Measurements from ENCODE around the gene RPL23. TPM values are rescaled to one million over a fixed set of nuclear protein-coding genes. Genes with fewer than 3 reads are reported as not detected.

RPL23 gene
- total RNA-seq: 2,261 TPM

DNA sequence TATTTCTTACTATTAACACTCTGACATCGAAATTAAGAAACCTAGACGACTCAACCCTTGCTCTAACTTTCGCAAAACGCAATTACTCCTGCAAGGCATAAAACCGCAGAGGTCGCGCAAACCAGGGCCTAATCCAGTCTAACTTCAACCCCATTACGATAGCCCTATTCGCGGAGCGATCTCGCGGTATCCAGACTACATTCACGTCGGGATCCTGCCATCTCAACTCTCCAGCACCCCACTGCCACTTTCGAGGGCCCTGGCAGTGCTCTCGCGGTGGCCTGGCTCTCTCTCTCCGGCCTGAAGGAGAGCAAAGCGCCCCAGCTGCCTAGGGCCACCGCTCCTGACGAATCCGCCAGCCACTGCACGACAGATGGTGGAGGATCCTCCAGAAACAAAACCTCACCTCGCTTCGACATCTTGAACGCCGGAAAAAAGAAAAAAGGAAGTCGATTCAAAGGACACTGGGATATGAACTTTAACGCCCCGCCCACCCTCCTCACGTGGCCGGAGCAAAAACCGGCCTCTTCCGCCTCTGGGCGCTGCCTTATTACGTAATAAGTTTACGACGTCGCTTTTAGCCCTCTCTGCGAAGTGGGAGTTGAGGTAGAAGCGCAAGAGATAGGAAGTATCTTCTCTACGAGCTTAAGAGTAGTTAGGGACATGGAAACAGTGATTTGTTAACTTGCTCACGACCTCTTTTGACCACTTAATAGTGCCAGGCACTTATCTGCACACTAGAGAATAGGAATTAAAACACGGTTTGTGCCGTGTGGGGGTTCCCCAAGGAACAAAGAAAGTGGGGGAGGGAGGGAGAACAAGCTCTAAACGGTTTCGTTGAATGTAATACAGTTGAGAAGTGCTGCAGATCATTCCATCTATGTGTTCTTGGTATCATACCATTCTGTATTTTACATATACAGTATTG, at the start of gene RPL23:
RPL23 (minus strand) TSS at position 430 of the 928 bp plus-strand sequence; CDS start at position 419, 11 bp downstream.
- peak; percentile 95 for DNase-seq

DNA sequence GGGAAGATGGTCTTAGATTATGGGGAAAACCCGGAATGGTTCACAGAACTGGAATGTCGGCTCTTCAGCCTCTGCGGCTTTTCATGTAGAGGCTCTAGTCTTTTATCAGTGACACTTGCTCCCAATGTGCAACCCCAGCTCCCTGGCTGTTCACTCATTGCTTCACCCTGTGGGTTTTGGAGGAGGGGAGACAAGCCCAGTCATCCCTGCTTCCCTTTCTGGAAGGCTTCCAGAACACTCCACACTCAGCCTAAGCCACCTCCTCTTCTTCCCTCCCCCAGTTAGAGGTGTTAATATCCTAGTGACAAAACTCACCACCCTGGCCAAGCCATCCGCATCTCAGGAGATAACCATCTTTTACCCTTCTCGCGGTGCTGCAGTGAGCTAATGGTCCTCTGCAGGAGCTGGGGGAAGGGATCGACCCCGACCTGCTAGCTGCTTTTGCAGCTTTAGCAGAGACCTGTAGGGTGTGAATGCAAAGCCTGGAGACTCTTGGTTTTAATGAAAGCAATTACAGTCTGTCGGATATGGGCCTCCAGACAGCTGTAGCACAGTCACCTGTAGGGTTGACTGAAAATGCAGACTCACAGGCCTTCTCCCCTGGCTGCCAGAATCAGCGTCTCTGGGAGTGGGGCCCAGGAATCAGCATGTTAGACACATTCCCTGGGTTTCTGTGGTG, 47.6 kb upstream of the RPL23 start:
- no peak for DNase-seq

DNA sequence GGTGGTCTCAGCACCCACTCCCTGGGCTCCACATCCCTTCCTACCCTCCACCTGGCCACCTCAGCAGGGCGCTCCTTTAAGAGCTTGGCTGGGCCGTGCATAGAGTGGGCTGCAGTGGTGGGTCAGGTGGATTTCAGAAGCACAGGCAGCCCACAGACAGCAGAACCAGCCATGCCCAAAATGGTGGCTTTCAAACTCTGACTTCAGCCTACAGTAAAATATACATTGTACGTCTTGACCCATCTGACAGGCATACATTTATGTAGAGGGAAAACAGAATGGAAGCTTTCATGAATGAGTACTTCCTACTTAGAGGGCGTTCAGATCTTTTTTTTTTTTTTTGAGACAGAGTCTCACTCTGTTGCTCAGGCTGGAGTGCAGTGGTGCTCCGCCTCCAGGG, 45.9 kb upstream of the RPL23 start:
- no peak for DNase-seq

DNA sequence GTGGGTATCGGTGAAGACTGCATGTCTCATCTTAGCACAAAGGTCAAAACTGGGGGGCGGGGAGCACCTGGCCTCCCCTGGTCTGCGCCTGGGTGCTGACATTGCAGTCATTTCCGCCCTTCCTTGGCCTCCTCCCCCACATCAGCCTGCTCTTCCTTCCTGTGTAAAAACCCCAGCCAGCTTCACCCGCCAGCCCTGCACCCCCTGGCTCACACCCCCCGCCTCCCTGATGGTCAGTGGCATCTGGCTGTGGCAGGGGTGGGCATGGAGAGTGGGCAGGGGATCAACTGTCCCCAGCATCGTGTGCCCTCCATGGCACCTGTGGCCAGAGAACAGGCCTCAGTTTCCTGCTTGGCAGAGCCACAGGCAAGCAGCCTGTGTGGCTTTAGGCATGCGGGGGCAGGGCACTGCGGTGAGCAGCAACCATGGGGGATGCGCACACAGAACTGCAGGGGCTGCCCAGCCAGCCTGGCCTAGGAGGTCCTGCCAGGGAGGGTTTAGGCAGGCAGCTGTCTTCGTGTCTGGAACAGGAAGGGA, 45.4 kb upstream of the RPL23 start:
- DNase-seq: peak; percentile 16

DNA sequence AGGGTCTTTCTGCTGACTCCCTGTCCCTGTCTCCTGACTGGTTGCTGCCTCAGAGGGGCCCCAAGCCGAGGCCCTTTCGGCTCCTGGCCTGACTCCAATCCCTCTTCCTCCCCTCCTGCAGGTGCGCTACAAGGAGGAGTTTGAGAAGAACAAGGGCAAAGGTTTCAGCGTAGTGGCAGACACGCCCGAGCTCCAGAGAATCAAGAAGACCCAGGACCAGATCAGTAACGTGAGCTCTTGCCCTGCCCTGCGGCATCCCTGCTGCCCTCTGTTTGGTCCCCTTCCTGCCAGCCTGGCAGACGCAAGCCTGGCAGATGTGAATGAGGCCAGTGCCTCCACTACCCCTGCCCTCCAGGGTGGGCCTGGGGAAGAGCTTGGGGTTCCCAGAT, 44.8 kb upstream of the RPL23 start:
- DNase-seq: no peak

DNA sequence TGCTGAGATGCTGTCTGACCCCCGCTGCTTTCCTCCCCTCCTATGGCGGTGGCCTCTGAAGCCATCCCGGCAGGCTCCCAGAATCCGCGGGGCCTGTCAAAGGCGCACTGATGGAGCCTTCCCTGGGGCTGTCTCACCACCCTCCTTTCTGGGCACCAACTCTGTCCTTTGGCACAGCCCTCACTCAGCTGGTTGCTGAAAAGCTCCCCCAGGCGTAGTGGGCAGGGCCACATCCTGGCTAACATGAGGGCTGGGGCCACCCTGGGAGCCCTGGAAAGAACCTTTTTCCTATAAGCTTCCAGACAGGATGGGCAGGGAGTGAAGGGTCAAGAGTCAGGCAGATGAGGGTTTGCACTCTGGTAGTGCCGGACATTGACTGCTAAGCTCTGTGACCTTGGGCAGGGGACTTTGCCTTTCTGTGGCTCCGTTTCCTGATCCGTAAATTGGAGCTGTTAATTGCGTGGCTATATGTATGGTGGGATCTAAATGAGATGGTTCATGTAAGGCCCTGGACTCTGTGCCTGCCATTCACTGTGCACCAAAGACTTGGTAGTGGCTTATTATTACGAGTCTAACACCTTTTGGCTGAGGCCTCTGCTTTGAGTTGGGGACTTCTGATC, 44.3 kb upstream of the RPL23 start:
- no peak for DNase-seq

DNA sequence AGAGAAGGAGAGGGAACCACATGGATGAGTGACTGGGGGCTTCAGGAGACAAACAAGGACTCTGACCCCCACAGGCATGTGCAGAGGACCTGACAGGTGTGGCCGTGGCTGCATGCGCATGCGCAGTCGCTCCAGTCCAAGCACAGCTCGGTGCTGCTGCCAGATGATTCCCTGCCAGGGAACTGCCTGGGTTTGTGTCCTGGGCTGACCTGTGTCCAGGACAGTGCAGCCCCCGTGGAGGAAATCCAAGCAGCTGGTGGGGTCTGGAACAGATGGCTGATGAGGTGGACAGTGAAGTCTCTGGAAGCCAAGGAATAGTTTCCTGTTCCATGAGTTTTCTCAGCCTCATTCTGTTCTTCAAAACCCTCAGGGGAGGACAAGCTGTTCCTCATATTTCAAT, 43.7 kb upstream of the RPL23 start:
- DNase-seq: no peak

DNA sequence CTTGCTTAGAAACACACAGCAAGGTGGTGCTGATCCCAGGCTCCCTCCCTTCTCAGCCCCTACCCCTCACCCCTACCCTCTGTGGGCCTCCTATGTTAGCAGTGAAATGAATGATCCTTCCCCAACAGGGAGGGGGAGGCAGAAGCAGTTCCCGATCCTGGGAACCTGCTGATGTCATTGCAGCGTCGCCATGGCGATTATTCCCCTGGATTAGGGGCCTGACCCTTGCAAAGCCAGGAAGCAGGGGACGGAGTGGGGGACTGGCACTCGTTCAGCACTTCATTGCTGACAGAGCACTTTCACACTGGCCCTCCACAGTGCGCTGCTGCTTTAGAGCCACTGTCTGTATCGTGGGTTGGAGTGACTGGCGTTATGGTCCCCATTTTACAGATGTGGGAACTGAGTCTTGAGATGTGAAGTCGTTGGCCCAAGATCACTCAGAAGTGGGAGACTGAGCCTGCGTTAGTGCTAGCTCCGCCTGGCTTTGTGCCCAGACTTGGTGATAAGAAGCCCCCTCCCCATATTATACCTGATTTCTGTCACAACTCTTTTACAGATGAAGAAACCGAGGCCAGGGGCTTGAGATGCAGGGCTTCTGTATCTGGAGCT, 42.9 kb upstream of the RPL23 start:
- no peak for DNase-seq

DNA sequence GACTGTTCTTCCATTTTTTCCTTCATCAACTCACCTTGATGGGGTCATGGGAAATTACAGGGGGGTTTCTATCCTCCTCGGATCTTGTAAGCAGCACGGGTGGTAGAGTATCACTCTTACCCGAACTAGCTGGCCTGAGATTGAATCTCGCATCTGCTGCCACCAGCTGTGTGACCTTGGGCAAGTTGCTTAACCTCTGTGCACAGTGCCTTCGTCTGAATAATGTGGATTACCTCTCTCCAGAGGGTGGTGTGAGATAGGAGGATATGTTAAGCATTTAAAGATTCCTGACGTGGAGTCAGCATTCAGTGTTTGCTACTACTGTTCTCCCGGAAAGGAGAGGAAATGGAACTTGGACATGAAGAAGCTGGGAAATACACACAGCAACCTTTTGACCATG, 40.8 kb upstream of the RPL23 start:
- DNase-seq: no peak

DNA sequence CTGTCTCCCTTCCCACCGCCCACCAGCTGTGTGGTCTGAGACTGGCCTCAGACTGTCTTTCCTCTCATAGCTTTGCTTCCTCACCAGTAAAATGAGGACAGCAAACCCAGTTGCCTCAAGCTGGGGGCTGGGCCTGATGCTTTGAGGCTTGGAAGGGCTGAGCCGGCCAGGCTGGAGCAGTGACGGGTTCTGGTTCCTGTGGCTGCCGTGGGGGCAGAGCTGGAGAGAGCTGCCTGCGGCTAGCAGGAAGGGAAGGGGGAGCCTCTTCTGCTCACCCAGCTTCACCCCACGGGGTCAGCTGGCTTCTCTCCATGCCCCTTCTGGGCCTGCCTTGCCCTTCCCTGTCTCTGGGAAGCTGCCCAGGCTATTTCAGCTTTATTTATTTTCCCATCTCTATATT, 40.1 kb upstream of the RPL23 start:
- DNase-seq: no peak

DNA sequence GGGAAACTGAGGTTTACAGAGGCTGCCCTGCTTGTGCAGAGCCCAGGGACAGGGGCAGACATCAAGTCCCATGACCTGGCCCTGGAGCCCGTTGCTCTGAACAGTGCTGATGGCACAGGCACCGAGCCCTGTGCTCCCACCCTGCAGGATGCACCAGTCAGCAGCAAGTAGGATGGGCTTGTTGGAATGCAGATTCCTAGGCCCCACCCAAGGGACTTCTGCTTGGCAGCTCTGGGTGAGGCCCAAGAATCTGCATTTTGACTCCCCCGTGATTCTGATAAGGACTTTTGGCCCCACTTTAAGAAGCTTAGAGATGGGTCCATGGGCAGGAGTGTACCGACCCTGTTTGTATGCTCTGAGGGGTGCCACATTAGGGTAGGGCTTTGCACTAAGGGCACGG, 39.6 kb upstream of the RPL23 start:
- DNase-seq: no peak

DNA sequence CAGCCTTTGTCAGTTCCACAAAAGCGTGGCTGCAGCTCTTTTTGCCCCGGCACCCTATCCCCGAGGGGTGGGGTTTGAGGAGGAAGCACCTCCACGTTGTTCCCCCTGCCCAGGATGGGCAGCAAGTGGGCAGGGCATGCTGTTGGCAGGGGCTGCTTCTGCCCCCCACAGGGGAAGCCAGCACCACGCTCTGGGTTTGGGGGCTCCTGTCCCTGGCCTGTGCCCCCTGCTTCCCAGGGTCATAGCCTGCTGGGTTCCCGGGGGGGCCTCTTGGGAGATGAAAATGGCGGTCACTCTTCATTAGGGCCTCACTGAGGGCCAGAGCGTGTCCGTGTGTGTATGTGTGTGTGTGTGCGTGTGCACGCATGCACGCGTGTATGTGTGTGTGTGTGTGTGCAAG, 39.1 kb upstream of the RPL23 start:
- DNase-seq: no peak

DNA sequence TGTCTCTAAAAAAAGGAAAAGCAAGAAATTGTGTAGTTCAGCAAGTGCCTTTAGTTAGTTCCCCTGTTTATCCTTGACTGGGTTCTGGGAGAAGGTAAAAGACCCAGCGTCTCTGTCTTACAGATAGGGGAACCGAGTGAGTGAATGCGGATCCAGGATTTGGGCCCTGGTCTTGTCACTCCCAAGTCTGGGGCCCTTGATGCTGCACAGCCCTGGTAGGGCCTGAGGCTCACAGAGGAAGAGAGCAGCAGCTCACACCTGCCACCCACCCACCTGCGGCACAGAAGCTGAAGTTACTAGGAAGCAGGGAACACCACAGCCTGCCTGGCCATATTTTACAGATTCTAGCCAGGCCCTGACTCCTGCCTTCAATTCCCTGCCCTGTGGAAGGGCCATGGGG, 38.6 kb upstream of the RPL23 start:
- no peak for DNase-seq

DNA sequence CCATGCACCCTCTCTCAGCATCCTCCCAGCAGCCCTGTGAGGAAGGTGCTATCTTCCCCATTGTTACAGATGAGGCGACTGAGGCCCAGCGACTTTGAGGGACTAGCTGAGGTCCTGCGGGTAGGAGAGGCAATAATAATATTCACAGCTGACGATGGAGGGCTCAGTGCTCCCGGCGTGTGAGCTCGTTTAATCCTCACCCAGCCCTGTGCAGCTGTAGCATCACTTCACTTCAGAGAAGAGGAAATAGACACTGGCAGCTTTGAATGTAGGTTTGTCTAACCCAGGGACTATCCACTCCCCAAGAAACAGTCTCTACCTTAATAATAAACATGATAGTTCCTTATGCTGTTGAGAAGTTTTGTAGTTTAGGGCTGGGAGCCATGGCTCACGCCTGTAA, 37.9 kb upstream of the RPL23 start:
- DNase-seq: no peak

DNA sequence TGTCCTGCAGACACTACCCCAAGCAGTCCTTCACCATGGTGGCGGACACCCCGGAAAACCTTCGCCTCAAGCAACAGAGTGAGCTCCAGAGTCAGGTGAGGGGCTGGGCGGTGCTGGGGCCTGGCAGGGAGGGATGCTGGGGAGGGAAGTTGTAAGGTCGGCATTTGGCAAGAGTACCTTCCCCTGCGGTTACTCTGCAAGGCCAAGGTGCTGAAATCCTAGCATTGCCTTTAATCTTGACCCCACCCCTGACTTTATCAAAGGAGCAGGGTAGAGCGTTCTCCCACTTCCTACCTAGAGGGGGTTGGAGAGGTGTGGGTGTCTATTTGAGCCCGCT, 36.9 kb upstream of the RPL23 start:
- DNase-seq: no peak

DNA sequence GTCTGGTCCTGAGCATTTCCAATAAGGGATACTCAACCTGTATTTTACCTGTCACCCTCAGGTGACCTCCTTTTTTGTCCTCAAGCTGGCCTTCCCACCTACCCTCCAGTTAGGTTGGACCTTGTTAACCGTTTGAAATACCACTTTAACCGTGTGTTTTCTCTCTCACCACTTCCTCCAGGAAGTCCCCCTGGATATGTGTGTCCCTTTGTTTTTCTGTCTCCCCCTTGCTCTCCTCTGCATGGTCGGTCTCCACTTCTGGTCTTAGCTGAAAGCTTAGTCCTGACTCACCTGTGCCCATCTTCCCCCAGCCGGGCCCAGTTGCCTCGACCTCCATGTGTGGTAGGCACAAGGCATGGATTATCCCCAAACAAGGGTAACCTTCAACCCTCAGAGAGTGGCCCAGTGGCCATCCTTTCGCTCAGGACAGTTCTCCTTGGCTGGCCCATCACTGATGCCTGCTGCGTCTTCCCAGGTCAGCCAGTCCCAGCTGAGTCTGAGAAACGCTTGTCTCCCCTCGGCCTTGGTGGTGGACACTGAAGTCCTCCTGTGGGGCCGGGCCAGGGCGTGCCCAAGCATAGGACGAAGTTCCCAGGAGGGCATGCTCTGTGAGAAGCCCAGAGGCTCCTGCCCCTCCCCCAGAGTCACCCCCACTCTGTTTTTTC, 36.4 kb upstream of the RPL23 start:
- DNase-seq: no peak

DNA sequence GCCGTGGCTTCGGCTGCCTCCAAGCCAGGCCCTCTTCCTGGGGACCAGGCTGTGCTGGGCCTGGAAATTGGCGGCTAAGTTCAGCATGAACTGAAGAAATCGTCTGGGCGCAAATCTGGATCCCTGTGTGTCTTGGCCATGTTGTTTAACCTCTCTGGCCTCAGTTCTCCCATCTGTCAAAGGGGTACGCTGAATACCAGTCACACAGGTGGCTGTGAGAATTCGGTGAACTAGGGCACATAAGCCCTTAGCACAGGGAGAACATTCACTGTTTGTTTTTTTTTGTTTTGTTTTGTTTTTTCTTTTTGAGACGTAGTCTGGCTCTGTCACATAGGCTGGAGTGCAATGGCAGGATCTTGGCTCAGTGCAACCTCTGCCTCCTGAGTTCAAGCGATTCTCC, 35.3 kb upstream of the RPL23 start:
- DNase-seq: no peak

DNA sequence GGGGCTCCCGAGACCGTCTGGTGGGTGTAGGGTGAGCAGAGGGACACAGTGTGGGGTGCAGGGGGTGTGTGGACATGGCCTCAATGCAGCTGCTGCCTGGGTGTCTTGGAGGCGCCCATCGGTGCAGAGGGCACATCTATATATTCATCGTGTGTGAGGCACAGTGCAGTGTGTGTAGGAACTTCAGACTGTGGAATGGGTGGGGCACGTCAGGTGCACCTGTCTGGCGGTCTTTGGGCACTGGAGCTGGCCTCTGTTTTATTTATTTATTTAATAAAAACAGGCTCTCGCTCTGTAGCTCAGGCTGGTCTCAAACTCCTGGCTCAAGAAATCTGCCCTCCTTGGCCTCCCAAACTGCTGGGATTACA, 33.1 kb upstream of the RPL23 start:
- DNase-seq: no peak

DNA sequence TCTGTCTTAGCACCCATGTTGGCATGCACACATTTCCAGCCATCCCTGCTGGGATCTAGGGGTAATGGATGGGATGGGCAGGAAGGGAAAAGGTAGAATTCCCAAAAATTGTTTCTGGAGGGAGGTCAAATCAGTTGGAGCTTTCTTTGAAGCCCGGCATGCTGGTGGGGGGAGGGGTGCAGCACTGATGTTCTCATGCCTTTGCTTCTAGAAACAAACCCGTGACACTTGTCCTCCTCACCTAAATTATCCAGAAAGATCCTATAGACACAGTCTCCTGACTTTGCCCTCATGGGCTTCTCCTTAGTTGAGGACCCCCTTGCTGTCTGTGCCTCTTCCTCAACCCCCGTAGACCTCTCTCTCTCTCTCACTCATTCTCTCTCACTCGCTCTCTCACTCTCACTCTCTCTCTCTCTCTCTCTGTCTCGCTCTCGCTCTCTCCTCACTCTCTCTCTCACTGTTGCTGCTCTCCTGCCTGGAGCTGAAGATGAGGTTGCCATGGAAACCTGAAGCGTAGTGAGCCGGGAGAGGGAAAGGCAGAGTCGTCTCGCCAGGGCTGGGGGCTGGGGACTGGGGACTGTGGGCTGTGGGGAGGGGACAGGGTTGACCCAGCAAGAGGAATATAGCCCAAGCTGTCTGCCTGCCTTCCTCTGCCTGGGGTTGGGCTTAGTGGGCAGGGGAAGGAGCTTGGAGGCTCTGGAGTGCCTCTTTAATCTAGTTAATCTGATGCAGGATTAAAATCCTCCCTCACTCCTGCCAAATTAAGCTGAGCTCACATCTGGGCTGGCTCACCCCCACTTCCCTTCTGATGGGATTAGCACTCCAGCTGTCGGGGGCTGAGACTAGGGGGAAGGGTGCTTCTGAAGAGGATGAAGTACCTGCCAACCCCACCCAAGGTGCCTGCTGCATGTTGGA, 32.5 kb upstream of the RPL23 start:
- DNase-seq: no peak

DNA sequence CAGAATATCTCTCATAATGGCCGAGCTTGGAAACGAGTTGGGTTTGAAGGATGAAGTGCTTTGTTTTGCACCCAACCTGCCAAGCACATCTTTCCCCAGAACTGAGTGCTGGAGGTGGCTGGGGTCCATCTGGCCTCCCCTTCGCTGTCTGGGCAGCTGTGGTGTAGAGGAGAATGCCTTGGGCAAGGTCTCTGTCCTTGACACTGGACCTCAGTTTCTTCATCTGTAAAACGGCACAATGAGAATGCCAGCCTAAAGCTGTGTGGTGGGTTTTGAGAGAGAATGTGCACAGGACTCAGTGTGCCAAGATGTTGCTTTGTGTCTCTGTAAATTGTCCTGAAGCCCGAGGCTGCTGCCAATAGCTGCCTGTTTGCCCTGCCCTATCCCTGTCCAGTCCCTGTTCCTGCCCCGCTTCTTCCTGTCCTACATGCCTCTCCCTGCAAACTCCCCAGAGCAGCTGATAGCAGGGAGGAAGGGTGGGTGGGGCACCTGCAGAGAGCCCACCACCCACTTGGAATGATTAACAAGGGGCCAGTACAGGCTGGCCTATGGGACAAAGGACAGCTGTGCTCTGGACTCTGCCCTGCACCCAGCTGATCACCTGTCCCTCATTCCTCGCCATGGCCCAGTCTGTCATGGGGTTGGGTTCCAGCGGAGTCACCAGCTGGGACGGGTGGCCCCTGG, 31.7 kb upstream of the RPL23 start:
- DNase-seq: no peak

Measured in skin of body (tissue), 2 donors.